HG02884 (cell line): ENCODE measurements around the gene CERS5.

Experiments used
- ATAC-seq: cut with Tn5 transposase; IDR thresholded peaks from one replicate; pipeline ENCODE4 v1.9.1; 2021; ENCODE audit warnings: mild to moderate bottlenecking, moderate library complexity; ENCODE audit not compliant: unreplicated experiment

Gene CERS5

GRCh38 chr12:50082644-50083043 is 84.5 kb downstream of the CERS5 start:
- ATAC-seq, result no peak

- no peak for ATAC-seq
Observed at GRCh38 chr12:50081096-50081808, 85.9 kb downstream of the CERS5 start.

GRCh38 chr12:50079771-50080170 is 87.4 kb downstream of the CERS5 start:
- no peak for ATAC-seq
